ENCODE measurements around the gene RPS6KA4.
"Not testable (repeated sequence)": the region's sequence is repeated elsewhere in the genome, so short reads cannot be mapped to it uniquely, and the experiment has no call there.

RPS6KA4 gene

DNA sequence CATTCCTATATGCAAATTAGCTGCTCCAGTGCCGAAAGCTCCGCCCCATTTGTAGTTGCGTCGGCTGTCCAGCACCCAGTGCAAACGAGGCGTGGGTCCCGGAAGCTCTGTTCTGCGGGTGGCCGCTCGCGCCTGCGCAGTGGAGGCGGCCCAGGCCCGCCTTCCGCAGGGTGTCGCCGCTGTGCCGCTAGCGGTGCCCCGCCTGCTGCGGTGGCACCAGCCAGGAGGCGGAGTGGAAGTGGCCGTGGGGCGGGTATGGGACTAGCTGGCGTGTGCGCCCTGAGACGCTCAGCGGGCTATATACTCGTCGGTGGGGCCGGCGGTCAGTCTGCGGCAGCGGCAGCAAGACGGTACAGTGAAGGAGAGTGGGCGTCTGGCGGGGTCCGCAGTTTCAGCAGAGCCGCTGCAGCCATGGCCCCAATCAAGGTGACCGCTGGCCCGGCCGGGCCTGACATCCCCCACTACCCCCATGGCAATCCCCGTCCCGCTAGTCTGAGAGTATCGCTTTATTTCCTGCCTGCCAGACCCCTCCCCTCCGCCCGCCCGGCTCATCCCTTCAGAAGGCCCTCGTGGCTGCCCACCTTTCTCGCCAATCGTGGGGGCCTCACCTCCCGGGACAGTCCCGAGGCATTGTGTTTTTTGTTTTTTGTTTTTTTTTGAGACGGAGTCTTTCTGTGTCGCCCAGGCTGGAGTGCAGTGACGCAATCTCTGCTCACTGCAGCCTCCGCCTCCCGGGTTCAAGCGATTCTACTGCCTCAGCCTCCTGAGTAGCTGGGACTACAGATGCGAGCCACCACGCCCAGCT, 40.8 kb upstream of the RPS6KA4 start, which contains the start of gene PRDX5:
Gene PRDX5, plus strand, starts transcription at position 161 of the 805 bp plus-strand sequence. Its CDS starts 95 bp downstream, at position 256.
- TF ChIP-seq POLR2A (IDR thresholded peaks at IDR 0.05; ENCODE audit: low read depth, low read length) (peak; percentile 78), POLR2AphosphoS5 (IDR thresholded peaks at IDR 0.05; ENCODE audit: low read depth, low read length) (no peak), TAF1 (IDR thresholded peaks at IDR 0.05; ENCODE audit: borderline replicate concordance, low read depth, low read length) (0 out of 2 replicates have a peak, but pooled peaks have one; percentile 8)
- FAIRE-seq (peak; percentile 100), DNase-seq (ENCODE audit: insufficient read length) (peak; percentile 97)

DNA sequence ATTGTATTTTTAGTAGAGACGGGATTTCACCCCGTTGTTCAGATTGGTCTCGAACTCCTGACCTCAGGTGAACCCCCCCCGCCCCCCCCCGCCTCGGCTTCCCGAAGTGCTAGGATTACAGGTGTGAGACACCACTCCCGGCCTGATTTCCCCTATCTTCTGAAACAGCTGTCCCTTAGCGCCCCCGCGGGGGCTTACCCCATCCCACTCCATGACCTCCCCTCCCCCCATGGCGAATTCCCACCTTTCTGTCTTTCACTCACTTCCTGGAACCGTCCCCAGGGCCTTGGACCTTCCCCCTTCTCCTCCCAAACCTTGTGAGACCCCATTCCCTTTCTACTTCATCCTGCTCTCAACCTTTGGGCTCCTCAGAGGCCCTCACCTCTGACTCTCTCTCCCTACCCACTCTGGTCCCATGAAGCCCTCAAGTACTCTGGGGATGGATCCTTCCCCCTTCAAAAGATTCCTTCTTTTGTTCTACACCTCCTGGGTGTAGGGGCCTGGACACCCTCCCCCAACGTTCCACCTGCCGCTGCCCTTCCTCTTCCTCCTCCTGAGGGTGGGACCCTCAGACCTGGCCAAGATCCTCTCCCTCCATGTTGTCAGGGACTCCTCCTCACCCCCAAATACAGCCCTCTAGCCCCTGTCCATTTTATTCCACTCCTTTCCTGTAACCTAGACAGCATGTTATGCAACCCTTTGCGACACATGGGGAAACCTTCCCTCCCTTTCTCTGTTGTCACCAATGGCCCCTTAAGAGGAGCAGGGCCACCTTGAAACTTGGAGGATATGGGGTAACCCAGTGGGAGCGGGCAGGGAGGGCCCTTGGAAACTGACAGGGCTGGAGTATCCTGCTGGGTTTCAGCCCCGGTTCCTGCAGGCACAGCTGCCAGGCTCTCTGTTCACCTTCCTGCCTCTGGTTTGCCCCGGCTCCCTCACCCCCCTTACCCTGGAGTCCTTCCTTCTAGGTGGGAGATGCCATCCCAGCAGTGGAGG, 39.9 kb upstream of the RPS6KA4 start:
- TF ChIP-seq POLR2A (IDR thresholded peaks at IDR 0.05; ENCODE audit: low read depth, low read length) (no peak), TAF1 (IDR thresholded peaks at IDR 0.05; ENCODE audit: borderline replicate concordance, low read depth, low read length) (no peak), POLR2AphosphoS5 (IDR thresholded peaks at IDR 0.05; ENCODE audit: low read depth, low read length) (no peak)
- peak; percentile 54 for FAIRE-seq
- no peak for DNase-seq (ENCODE audit: insufficient read length)

DNA sequence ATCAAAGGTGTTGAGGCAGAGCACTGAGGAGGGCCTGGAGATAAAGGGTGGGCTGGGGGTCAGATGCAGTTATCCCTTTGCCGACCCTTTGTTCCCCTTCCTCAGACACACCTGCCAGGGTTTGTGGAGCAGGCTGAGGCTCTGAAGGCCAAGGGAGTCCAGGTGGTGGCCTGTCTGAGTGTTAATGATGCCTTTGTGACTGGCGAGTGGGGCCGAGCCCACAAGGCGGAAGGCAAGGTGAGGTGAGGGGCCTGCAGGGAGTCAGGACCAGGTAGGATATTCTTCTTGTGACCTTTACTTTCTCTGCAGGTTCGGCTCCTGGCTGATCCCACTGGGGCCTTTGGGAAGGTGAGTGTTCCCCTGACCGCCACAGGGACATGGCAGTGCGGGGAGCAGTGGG, 38.4 kb upstream of the RPS6KA4 start:
- DNase-seq (ENCODE audit: insufficient read length) = no peak
- TF ChIP-seq TAF1 (IDR thresholded peaks at IDR 0.05; ENCODE audit: borderline replicate concordance, low read depth, low read length) (no peak), POLR2A (IDR thresholded peaks at IDR 0.05; ENCODE audit: low read depth, low read length) (no peak), POLR2AphosphoS5 (IDR thresholded peaks at IDR 0.05; ENCODE audit: low read depth, low read length) (no peak)
- FAIRE-seq = no peak

DNA sequence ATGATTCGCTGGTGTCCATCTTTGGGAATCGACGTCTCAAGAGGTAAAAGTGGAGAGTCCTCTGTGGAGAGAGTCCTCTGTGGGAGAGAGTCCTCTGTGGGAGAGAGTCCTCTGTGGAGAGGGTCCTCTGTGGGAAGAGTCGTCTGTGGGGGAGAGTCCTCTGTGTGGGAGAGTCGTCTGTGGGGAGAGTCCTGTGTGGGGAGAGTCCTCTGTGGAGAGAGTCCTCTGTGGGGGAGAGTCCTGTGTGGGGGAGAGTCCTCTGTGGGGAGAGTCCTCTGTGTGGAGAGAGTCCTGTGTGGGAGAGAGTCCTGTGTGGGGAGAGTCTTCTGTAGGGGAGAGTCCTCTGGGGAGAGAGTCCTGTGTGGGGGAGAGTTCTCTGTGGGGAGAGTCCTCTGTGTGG, 37.9 kb upstream of the RPS6KA4 start:
- FAIRE-seq (no peak), DNase-seq (ENCODE audit: insufficient read length) (no peak)
- no peak for TF ChIP-seq POLR2A (IDR thresholded peaks at IDR 0.05; ENCODE audit: low read depth, low read length)
- TF ChIP-seq TAF1 (IDR thresholded peaks at IDR 0.05; ENCODE audit: borderline replicate concordance, low read depth, low read length) = no peak
- no peak for TF ChIP-seq POLR2AphosphoS5 (IDR thresholded peaks at IDR 0.05; ENCODE audit: low read depth, low read length)

DNA sequence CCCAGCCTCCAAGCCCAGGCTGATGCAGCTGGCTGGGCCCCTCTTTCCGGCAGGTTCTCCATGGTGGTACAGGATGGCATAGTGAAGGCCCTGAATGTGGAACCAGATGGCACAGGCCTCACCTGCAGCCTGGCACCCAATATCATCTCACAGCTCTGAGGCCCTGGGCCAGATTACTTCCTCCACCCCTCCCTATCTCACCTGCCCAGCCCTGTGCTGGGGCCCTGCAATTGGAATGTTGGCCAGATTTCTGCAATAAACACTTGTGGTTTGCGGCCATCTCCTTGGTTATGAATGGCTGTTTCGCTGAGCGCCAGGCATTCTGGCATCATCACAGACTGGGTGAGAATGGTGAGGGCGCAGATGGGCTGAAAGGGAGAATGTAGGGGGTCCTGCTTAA, 37.4 kb upstream of the RPS6KA4 start:
- TF ChIP-seq POLR2A (IDR thresholded peaks at IDR 0.05; ENCODE audit: low read depth, low read length) (no peak), TAF1 (IDR thresholded peaks at IDR 0.05; ENCODE audit: borderline replicate concordance, low read depth, low read length) (no peak), POLR2AphosphoS5 (IDR thresholded peaks at IDR 0.05; ENCODE audit: low read depth, low read length) (no peak)
- DNase-seq (ENCODE audit: insufficient read length) = no peak
- no peak for FAIRE-seq

DNA sequence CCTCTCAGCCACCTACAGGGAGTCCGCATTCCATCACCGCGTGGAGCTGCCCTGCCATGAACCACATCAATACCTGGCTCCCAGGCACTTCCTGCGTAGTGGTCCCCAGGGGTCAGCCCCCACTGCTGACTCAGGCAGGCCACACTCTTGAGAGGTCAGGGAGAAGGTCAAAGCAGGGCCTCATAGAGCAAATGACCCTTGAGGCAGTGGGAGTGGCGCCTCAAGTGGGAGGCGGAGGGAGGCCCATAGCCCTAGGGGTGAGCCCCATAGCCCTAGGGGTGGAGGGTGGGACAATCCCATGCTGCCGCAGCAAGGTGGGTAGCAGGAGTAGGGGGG, 36.1 kb upstream of the RPS6KA4 start:
- TF ChIP-seq TAF1 (IDR thresholded peaks at IDR 0.05; ENCODE audit: borderline replicate concordance, low read depth, low read length) = no peak
- TF ChIP-seq POLR2AphosphoS5 (IDR thresholded peaks at IDR 0.05; ENCODE audit: low read depth, low read length) = no peak
- no peak for TF ChIP-seq POLR2A (IDR thresholded peaks at IDR 0.05; ENCODE audit: low read depth, low read length)
- FAIRE-seq = no peak
- no peak for DNase-seq (ENCODE audit: insufficient read length)

DNA sequence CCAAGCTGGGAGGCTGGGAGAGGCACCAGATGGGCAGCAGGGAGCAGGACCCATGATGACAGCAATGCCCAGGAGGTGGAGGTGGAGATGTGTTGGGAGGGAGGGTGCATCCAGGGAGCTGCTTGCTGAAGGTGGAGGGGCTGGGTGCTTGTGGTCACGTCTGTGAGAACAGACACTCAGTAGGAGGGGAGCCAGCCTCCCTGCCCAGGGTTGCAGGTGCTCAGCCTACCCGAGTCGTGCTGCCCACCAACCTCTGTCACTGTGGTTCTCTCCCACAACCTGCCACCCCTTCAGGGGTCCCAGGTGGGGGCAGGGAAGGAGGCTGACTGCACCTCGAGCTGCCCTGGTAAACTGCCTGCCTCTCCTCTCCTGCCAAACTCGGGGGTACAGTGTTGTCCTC, 35.6 kb upstream of the RPS6KA4 start:
- no peak for FAIRE-seq
- no peak for DNase-seq (ENCODE audit: insufficient read length)
- TF ChIP-seq POLR2A (IDR thresholded peaks at IDR 0.05; ENCODE audit: low read depth, low read length) = no peak
- TF ChIP-seq TAF1 (IDR thresholded peaks at IDR 0.05; ENCODE audit: borderline replicate concordance, low read depth, low read length) = no peak
- no peak for TF ChIP-seq POLR2AphosphoS5 (IDR thresholded peaks at IDR 0.05; ENCODE audit: low read depth, low read length)

DNA sequence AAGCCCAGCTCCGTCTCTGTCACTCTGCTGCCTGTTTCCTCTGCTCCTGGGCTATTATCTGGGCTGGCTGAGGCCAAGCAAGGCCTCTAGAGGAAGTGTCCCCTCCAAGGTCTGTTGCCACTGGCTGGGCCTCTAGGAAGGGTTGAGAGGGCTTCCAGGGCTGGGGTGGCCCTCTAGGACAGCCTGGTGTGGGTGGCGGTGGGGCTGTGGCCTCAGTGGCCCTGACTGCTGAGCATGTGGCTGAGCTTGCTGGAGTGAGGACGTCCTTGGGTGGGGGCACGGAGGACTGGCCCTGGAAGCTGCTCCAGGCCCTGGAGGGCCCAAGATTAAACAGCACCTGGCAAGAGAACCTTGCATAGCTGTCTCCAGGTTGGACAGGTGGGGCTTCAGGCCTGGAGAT, 35.0 kb upstream of the RPS6KA4 start:
- not testable (repeated sequence) for DNase-seq (ENCODE audit: insufficient read length); FAIRE-seq

DNA sequence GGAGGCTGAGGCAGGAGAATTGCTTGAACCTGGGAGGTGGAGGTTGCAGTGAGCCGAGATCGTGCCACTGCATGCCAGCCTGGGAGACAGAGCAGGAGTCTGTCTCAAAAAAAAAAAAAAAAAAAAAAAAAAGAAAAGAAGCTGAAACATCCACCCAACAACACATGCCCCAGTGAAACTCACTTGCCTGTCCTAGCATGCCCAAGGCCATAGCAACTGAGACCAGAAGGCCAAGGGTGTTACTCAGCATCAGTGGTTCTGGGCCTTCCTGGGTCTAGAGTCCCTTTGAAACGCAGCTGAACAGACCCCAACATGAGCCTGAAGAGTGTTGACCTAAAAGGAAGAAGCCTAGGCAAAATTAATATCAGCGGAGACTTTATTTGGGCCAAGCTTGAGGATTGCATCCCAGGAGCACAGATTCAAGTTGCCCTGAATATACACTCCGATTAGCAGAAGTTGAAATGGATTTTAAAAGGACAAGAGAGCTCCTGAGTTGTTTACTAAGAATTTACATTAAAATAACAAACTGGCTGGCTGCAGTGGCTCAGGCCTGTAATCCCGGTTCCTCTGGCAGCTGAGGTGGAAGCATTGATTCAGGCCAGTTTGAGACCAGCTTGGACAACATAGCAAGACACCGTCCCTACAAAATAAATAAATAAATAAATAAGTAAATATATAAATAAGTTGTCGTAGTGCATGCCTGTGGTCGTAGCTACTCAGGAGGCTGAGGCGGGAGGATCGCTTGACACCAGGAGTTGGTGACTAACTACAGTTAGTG, 34.1 kb upstream of the RPS6KA4 start:
- TF ChIP-seq POLR2A (IDR thresholded peaks at IDR 0.05; ENCODE audit: low read depth, low read length) (no peak), POLR2AphosphoS5 (IDR thresholded peaks at IDR 0.05; ENCODE audit: low read depth, low read length) (no peak), TAF1 (IDR thresholded peaks at IDR 0.05; ENCODE audit: borderline replicate concordance, low read depth, low read length) (no peak)
- FAIRE-seq (peak; percentile 33), DNase-seq (ENCODE audit: insufficient read length) (no peak)

DNA sequence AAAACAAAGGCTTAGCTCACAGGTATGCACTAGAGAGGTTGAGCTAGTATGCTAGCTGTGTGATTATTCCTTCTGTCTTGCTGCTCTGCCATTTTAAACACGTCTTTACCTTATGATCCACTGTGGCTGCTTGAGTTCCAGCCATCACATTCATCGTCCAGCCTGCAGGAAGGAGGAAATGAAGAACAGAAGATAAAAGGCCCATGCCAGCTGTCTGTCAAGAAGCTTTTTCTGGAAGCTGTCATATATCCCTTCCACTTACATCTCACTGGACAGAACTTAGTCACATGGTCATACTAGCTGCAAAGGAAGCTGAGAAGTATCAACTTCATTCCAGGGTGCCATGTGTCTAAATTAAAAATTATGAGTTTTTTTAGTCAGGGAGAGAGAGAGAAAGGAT, 31.6 kb upstream of the RPS6KA4 start:
- no peak for FAIRE-seq
- TF ChIP-seq POLR2A (IDR thresholded peaks at IDR 0.05; ENCODE audit: low read depth, low read length) (no peak), TAF1 (IDR thresholded peaks at IDR 0.05; ENCODE audit: borderline replicate concordance, low read depth, low read length) (no peak), POLR2AphosphoS5 (IDR thresholded peaks at IDR 0.05; ENCODE audit: low read depth, low read length) (no peak)

DNA sequence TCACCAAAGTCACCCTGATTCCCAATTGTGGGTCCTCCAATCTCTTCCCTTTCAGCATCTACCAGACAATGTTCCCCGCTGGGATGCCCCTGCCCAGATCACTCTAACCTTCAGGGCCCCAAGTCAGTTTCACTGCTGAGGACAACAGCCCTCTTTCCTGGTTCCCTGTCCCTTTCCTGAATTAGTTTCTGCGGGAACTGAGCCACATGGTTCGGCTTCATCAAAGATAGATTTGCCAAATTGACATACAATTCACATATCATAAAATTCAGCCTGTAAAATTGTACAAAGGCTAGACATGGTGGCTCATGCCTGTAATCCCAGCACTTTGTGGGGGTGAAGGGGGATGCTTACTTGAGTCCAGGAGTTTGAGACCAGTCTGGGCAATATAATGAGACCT, 31.0 kb upstream of the RPS6KA4 start:
- DNase-seq (ENCODE audit: insufficient read length) (no peak), FAIRE-seq (no peak)
- no peak for TF ChIP-seq POLR2AphosphoS5 (IDR thresholded peaks at IDR 0.05; ENCODE audit: low read depth, low read length)

More for the DNA sequence above, 31.6 kb upstream of the RPS6KA4 start:
- DNase-seq (ENCODE audit: insufficient read length) = no peak
